Measurements from ENCODE around the gene DND1. TPM values are rescaled to one million over a fixed set of nuclear protein-coding genes. Genes with fewer than 3 reads are reported as not detected.
"Not testable (repeated sequence)": the region's sequence is repeated elsewhere in the genome, so short reads cannot be mapped to it uniquely, and the experiment has no call there.

The DND1 gene
- polyA plus RNA-seq (2014; cell fraction: cytosol; rRNA removed), result 4.0 and 4.8 TPM in 2 replicates
- 34.3 and 49.4 TPM in 2 replicates for polyA plus RNA-seq (2014; cell fraction: nucleus; rRNA removed)

- no peak for DNase-seq (ENCODE audit: low spot score)
These were observed at the start of gene DND1 for GRCh38 chr5:140673187-140673976. Gene DND1, minus strand, starts transcription at chr5:140673576. Its CDS starts 34 bp downstream, at chr5:140673542.

GRCh38 chr5:140721395-140721794, 48.0 kb upstream of the DND1 start:
- not testable (repeated sequence) for DNase-seq (ENCODE audit: low spot score)

- DNase-seq (ENCODE audit: low spot score), result not testable (repeated sequence)
These were observed 47.4 kb upstream of the DND1 start for GRCh38 chr5:140720738-140721137.

DNA sequence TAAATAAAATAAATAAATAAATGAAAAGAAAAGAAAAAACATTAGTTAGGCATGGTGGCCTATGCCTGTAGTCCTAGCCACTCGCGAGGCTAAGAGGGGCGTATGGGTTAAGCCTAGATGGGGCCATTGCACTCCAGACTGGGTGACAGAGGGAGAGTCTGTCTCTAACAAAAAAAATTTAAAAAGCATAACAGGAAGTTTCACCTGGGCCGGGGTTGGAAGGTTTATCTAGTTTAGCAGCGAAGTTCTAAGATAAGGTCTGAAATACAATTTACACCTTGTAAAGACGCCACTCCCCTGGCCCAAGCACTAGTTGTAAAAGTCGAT, 44.9 kb upstream of the DND1 start:
- no peak for DNase-seq (ENCODE audit: low spot score)

DNA sequence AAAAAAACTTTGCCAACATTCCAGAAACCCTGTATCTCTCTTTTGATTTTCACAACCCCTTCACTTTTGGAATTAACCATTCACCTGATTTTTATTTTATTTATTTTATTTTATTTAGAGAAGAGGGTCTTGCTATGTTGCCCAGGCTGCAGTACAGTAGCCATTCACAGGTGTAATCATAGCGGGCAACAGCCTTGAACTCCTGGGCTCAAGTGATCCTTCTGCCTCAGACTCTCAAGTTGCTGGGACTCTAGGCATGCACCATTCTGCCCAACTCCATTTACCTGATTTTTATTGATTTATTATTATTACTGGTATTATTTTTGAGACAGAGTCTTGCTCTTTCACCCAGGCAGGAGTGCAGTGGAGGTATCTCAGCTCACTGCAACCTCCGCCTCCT, 42.9 kb upstream of the DND1 start:
- DNase-seq (ENCODE audit: low spot score), result not testable (repeated sequence)

DNA sequence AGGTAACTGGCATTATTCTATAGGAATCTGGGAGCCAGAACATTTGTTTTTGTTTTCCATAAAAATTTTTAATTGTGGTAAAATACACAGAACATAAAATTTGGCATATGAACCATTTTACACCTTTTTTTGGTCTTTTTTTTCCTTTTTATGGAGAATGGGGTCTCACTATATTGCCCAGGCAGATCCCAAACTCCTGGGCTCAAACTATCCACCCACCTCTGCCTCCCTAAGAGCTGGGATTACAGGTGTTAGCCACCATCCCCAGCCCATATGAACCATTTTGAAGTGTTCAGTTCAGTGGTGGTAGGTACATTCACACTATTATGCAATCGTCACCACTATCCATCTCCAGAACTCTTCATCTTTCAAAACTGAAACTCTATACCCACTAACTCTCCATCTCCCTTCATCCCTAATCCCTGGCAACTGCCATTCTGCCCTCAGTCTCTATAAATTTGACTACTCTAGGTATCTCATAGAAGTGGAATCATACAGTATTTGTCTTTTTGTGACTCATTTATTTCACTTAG, 40.3 kb upstream of the DND1 start:
- no peak for DNase-seq (ENCODE audit: low spot score)

DNA sequence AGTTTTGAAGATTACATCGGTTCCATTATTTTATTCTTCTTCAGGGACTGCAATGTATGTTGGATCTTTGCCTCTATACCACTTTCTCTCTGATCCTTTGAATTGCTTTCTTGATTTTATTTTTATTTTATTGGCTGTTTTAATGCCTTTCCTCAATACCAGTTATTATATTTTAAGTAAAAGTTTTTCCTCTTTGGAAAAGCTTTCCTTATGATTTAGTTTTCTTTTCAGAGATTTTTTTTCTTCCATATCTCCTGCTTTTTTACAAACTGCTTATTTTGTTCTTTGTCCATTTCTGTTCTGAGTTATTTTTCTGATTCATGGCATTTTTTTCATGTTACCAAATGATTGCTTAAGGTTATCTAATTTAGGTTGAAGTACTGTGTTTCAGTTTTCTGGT, 38.4 kb upstream of the DND1 start:
- DNase-seq (ENCODE audit: low spot score), result no peak

GRCh38 chr5:140710899-140711552, 37.6 kb upstream of the DND1 start:
- peak; percentile 90 for DNase-seq (ENCODE audit: low spot score)

GRCh38 chr5:140708787-140709186, 35.4 kb upstream of the DND1 start:
- DNase-seq (ENCODE audit: low spot score), result not testable (repeated sequence)

DNA sequence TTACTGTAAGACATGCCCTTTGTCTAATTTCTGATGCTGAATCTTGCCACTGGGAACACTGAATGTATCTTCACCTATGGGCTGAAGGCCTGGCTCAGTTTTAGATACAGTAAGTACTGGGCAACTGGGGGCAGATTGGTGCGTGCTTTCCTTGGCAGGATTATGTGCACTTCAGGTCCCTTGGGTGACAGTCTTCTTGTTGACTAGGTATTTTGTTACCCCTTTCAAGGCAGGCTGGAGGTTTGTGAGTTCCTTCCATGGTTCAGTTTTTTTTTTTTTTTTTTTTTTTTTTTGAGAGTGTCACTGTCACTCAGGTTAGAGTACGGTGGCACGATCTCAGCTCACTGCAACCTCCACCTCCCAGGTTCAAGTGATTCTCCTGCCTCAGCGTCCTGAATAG, 34.4 kb upstream of the DND1 start:
- DNase-seq (ENCODE audit: low spot score), result no peak

DNA sequence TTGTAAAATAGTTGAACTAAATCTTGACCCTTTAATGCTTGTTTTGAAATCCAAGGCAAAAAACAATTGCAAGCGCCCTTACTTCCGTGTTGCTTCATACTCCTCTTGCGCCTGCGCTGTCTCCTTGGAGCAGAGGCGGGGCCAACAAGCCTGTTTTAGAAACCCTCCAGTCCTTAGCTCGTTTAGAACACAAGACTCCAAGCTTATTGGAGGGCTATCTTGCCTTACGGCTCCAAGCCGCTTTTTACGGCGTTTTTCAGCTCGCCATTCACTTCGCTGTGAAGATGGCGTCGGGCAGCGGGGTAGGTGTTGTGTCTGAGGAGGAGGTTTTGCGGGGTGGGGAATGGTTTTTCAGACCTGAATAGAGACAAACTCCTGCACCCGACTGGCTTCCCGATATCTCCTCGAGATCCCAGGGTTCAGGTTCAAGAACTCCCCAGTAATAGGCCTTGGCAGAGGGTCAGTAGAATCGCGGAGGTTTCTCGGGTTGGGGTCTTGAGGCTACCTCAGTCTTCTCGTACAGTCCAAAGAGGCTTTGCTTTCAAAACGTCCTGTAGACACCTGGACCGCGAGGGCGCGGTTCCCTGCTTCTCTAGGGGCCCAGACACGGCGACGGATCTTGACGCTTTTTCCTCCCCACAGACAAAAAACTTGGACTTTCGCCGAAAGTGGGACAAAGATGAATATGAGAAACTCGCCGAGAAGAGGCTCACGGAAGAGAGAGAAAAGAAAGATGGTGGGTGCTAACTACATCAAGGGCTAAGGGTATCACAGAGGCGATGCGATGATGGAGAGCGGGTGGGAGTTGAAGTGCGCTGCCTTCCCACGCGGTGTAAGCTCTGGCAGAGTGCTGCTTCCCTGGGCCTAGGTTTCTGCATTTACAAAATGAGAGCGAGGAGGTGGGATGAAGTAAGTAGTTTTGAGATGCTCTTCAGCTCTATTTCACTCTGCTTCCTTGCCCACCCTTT, 27.1 kb upstream of the DND1 start, which contains the start of gene ZMAT2:
Gene ZMAT2, plus strand, starts transcription at position 271 of the 968 bp plus-strand sequence. Its CDS starts 14 bp downstream, at position 285.
- peak; percentile 98 for DNase-seq (ENCODE audit: low spot score)

GRCh38 chr5:140696891-140697492, 23.6 kb upstream of the DND1 start:
- no peak for DNase-seq (ENCODE audit: low spot score)

GRCh38 chr5:140694276-140694675, 20.9 kb upstream of the DND1 start:
- DNase-seq (ENCODE audit: low spot score), result no peak

DNA sequence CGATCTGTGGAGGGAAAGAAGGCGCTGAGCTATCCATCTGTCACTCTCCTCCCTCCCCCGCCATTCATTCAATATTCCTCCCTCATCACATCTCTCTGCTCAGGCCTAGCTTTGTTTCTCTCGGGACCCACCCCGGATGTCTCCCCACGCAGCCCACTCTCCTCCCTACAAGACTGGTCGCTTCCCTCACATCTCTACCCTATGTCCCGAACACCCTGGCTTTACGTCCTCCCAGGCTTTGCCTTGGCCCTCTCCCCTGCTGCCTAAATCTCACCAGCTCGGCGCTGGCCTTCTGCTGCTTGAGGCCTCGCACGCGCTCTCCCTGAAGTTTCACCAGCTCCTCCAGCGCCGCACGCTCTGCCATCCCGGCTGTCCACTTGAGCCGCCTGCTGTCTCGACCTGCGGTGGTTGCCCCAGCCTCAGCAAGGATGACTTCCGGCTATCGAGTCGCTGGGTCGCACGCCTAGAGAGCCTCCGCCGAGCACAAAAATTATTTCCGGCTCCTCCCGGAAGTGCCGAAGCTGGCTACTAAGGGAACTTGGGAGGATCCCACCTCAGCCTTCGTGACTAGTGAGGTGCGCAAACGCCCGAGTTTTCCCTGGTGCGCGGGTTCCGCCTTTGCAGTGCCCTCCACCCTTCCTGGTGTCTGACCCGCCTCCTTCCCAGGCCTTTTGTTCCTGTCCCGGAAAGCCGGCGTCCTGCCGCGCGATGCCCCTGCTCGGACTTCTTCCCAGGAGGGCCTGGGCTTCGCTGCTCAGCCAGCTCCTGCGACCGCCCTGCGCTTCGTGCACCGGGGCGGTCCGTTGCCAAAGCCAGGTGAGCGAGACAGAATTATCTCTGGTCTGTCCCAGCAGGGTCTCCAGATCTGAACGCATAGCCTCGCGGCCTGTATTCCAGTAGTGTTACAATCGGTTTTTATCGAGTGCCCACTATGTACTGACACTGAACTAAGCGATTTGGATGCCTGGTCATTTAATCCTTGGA, 17.9 kb upstream of the DND1 start, which contains the start of the genes HARS1 and HARS2:
Gene HARS1, minus strand, starts transcription at position 430 of the 984 bp plus-strand sequence. Its CDS starts 66 bp downstream, at position 364.
Gene HARS2, plus strand, starts transcription at position 515 of the 984 bp plus-strand sequence. Its CDS starts 194 bp downstream, at position 709.
- peak; percentile 95 for DNase-seq (ENCODE audit: low spot score)

DNA sequence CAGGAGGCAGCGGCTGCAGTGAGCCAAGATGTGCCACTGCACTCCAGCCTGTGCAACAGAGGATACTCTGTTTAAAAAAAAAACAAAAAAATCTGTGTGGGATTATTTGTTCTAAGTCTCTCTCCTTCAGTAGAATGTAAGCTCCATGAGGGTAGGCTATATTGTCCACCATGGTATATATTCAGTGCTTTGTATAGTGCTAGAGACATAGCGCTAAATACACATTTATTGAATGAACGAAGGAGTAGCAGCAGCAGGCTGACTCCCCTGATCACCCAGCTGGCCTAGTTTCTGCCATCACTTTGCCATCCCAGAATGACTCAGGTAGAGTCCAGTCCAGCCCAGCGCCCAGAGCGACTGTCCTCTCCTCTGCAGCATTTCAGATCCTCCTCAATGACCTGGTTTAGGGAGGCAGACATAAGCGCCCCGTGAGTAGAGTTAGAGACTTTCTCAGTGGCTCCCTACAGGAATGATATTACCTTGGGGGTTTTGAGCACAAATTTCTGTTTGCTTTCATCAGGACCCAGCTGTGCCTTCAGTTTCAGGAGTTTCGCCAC, 17.1 kb upstream of the DND1 start:
- no peak for DNase-seq (ENCODE audit: low spot score)

- no peak for DNase-seq (ENCODE audit: low spot score)
These were observed 5.6 kb upstream of the DND1 start for GRCh38 chr5:140678993-140679392.

DNA sequence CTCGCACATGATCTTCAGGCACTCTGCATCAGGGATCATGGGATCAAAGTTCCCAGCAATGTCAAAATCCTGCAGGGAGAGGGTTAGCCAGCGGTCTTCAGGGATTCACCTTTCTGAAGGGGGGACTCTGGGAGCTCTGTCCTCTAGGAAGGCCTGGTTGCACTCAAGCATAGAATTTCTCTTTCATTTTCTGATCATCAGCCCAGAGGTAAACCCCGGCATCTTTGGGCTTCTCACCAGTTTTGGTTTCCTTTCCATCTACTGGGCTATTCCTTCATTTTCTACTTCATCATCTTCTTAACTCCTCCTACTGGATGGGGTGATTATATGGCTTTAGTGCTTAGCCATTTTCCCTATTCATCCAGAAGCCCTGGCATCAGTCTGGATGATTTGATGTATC, 4.6 kb upstream of the DND1 start:
- DNase-seq (ENCODE audit: low spot score), result no peak

- DNase-seq (ENCODE audit: low spot score), result no peak
These were observed 1.3 kb upstream of the DND1 start for GRCh38 chr5:140674629-140675028.

GRCh38 chr5:140674211-140674610, 835 bp upstream of the DND1 start:
- no peak for DNase-seq (ENCODE audit: low spot score)
